OCI-LY3 (cell line): ENCODE data around the gene MRPS16.

Experiments
- H2AFZ ChIP-seq: fragments of 200-600, 300-600 bp; shearing (Covaris generic); 2 replicates; pipeline ENCODE4 v1.6.0; 2014; ENCODE audit warnings: antibody characterized with exemption, low read depth, low read length
- H3K27ac ChIP-seq: fragments of 200-600, 300-600 bp; sonication (generic); 2 replicates; pipeline ENCODE4 v1.5.1; 2014; ENCODE audit warnings: mild to moderate bottlenecking, low read length, moderate library complexity, mixed read lengths
- H3K27me3 ChIP-seq: fragments of 200-600, 300-600 bp; sonication (generic); 2 replicates; pipeline ENCODE4 v1.6.1; 2014; ENCODE audit warnings: low read depth, low read length, mixed read lengths
- H3K36me3 ChIP-seq: fragments of 200-600, 300-600 bp; sonication (generic); replicated peaks from 2 replicates; pipeline ENCODE3; 2014; ENCODE audit warnings: low read depth, low read length, mixed read lengths
- H3K4me1 ChIP-seq: fragments of 300-600, 200-600 bp; sonication (generic); 2 replicates; pipeline ENCODE4 v1.6.1; 2014; ENCODE audit warnings: low read length, mixed read lengths
- H3K4me2 ChIP-seq: fragments of 200-600, 300-600 bp; sonication (generic); 2 replicates; pipeline ENCODE4 v1.6.1; 2014; ENCODE audit warnings: low read length, mixed read lengths
- H3K4me3 ChIP-seq: fragments of 300-600, 200-600 bp; sonication (generic); 2 replicates; pipeline ENCODE4 v1.5.1; 2014; ENCODE audit warnings: antibody characterized with exemption, mild to moderate bottlenecking, low read length, moderate library complexity
- H3K79me2 ChIP-seq: fragments of 300-600, 200-600 bp; shearing (Covaris generic); 2 replicates; pipeline ENCODE4 v1.6.1; 2014; ENCODE audit warnings: mild to moderate bottlenecking, low read length, mixed read lengths
- H3K9ac ChIP-seq: fragments of 300-600, 200-600 bp; shearing (Covaris generic); 2 replicates; pipeline ENCODE4 v1.6.0; 2014; ENCODE audit warnings: mild to moderate bottlenecking, low read length, moderate library complexity
- H3K9me3 ChIP-seq: fragments of 200-600, 300-600 bp; shearing (Covaris generic); 2 replicates; pipeline ENCODE4 v1.6.1; 2014; ENCODE audit warnings: low read length, mixed read lengths; ENCODE audit not compliant: insufficient read depth
- H4K20me1 ChIP-seq: fragments of 200-600, 300-600 bp; sonication (generic); 2 replicates; pipeline ENCODE4 v1.6.1; 2016; ENCODE audit warnings: low read length, mixed read lengths; ENCODE audit not compliant: insufficient read depth
- CTCF ChIP-seq: fragments of 200-600, 300-600 bp; sonication (generic); IDR thresholded peaks from 2 replicates; pipeline ENCODE4 v1.5.1; 2014; ENCODE audit warnings: antibody characterized with exemption, low read length, low read depth
- EZH2phosphoT487 ChIP-seq: fragments of 200-600 bp; shearing (Covaris generic); IDR thresholded peaks from 2 replicates; pipeline ENCODE4 v1.6.1; 2018; ENCODE audit warnings: antibody characterized with exemption, mixed run types, low read depth

MRPS16 gene

DNA sequence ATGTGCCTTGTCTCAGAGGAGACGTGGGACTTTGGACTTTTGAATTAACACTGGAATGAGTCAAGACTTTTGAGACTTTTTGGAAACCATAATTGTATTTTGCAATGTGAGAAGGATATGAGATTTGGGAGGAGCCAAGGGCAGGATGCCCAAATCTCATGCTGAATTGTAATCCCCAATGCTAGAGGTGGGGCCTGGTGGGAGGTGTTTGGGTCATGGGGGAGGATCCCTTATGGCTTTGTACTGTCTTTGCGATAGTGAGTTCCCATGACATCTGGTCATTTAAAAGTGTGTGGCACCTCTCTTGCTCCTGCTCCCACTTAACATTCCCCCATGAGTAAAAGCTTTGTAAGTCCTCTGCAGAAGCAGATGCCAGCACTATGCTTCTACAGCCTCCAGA, 44.6 kb downstream of the MRPS16 start:
- H3K9me3 ChIP-seq = no peaks in the 10 kb centered on the region
- no peaks in the 10 kb centered on the region for H4K20me1 ChIP-seq
- H3K36me3 ChIP-seq = no peaks in the 10 kb centered on the region
- no peak overlapping the region for H3K4me3 ChIP-seq
- H3K27ac ChIP-seq = no peak overlapping the region
- no peak overlapping the region for H3K4me2 ChIP-seq
- H3K4me1 ChIP-seq = no peaks in the 10 kb centered on the region
- TF ChIP-seq CTCF (no peak), EZH2phosphoT487 (no peak)
- no peak overlapping the region for H3K9ac ChIP-seq
- H3K79me2 ChIP-seq = no peaks in the 10 kb centered on the region
- no peaks in the 10 kb centered on the region for H3K27me3 ChIP-seq
- H2AFZ ChIP-seq = no peak overlapping the region

DNA sequence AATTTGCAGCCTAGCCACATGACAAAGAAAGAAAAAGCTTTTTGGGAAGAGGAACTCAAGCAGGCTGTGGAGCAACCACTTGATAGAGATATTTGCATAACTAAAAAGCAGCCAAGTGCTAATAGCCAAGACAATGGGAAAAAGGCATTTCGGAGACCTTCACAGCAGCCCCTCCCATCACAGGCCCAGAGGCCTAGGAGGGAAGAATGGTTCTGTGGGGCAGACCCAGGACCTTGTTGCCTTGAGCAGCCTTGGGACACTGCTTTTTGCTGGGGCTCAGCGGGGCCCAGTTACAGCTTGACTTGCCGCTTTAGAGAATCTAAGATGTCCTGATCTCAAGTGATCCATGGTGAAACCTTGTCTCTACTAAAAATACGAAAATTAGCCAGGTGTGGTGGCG, 46.1 kb downstream of the MRPS16 start:
- H3K4me2 ChIP-seq = no peak overlapping the region
- H3K27ac ChIP-seq = no peak overlapping the region
- H3K36me3 ChIP-seq = no peaks in the 10 kb centered on the region

DNA sequence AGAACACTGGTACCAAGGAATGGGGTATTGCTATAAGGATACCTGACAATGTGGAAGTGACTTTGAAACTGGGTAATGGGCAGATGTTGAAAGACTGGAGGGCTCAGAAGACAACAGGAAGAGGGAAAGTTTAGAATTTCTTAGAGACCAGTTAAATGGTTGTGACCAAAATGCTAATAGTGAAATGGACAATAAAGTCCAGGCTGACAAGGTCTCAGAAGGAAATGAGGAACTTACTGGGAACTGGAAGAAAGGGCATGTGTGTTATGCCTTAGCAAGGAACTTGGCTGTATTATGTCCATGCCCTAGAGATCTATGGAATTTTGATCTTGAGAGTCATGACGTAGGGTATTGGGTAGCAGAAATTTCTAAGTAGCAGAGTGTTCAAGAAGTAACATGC, 46.6 kb downstream of the MRPS16 start:
- Histone ChIP-seq H2AFZ (no peak overlapping the region), H3K27ac (no peak overlapping the region), H3K79me2 (no peaks in the 10 kb centered on the region), H3K4me2 (no peak overlapping the region), H3K9ac (no peak overlapping the region), H3K9me3 (no peaks in the 10 kb centered on the region), H3K4me1 (no peaks in the 10 kb centered on the region), H3K4me3 (no peak overlapping the region), H3K27me3 (no peaks in the 10 kb centered on the region), H4K20me1 (no peaks in the 10 kb centered on the region), H3K36me3 (no peaks in the 10 kb centered on the region)
- TF ChIP-seq EZH2phosphoT487 (no peak), CTCF (no peak)

More for the DNA sequence above, 46.1 kb downstream of the MRPS16 start:
- Histone ChIP-seq H3K4me1 (no peaks in the 10 kb centered on the region), H4K20me1 (no peaks in the 10 kb centered on the region), H3K9me3 (no peaks in the 10 kb centered on the region), H3K79me2 (no peaks in the 10 kb centered on the region), H3K4me3 (no peak overlapping the region), H3K9ac (no peak overlapping the region), H3K27me3 (no peaks in the 10 kb centered on the region), H2AFZ (no peak overlapping the region)
- TF ChIP-seq CTCF = no peak
- no peak for TF ChIP-seq EZH2phosphoT487

DNA sequence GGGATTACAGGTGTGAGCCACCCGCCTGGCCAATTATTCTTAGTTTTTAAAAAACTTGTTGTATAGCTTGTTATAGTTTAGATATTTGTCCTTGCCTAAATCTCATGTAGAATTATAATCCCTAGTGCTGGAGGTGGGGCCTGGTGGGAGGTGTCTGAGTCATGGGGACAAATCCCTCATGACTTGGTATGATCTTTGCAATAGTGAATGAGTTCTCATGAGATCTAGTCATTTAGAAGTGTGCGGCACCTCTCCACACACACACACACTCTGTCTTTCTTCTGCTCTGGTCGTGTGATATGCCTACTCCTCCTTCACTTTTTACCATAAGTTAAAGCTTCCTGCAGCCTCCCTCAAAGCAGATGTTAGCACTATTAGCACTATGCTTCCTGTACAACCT, 47.4 kb downstream of the MRPS16 start:
- Histone ChIP-seq H3K27me3 (no peaks in the 10 kb centered on the region), H3K4me1 (no peaks in the 10 kb centered on the region), H3K4me2 (no peak overlapping the region), H3K4me3 (no peak overlapping the region), H3K9me3 (no peaks in the 10 kb centered on the region), H3K79me2 (no peaks in the 10 kb centered on the region), H3K9ac (no peak overlapping the region), H3K36me3 (no peaks in the 10 kb centered on the region), H3K27ac (no peak overlapping the region), H4K20me1 (no peaks in the 10 kb centered on the region), H2AFZ (no peak overlapping the region)
- TF ChIP-seq CTCF = no peak
- no peak for TF ChIP-seq EZH2phosphoT487
